Middle frontal gyrus (tissue), 1 donor: ENCODE data around the gene CRYBG1.
"Not testable (repeated sequence)": the region's sequence is repeated elsewhere in the genome, so short reads cannot be mapped to it uniquely, and the experiment has no call there.

Experiments used
- DNase-seq: peaks from one replicate; pipeline ENCODE4 v3.0.0-alpha.2; 2015; ENCODE audit warnings: low spot score; ENCODE audit errors: extremely low spot score

CRYBG1 gene

GRCh38 chr6:106373502-106374239 lies 13.2 kb downstream of the CRYBG1 start:
- DNase-seq: no peak

- no peak for DNase-seq
Measured at GRCh38 chr6:106377061-106377540, 16.6 kb downstream of the CRYBG1 start.

GRCh38 chr6:106379951-106380350 lies 19.4 kb downstream of the CRYBG1 start:
- DNase-seq: no peak

GRCh38 chr6:106380407-106380806 lies 19.9 kb downstream of the CRYBG1 start:
- no peak for DNase-seq

- no peak for DNase-seq
Measured at GRCh38 chr6:106381223-106381622, 20.7 kb downstream of the CRYBG1 start.

GRCh38 chr6:106381881-106382280 lies 21.4 kb downstream of the CRYBG1 start:
- DNase-seq: no peak

- DNase-seq: no peak
Measured at GRCh38 chr6:106383573-106383972, 23.1 kb downstream of the CRYBG1 start.

GRCh38 chr6:106385530-106385929 lies 25.0 kb downstream of the CRYBG1 start:
- no peak for DNase-seq

GRCh38 chr6:106387875-106388274 lies 27.4 kb downstream of the CRYBG1 start:
- DNase-seq: no peak

GRCh38 chr6:106390088-106390487 lies 29.6 kb downstream of the CRYBG1 start:
- DNase-seq: no peak

- no peak for DNase-seq
Measured at GRCh38 chr6:106396426-106397220, 36.1 kb downstream of the CRYBG1 start.

GRCh38 chr6:106397431-106397830 lies 36.9 kb downstream of the CRYBG1 start:
- DNase-seq: no peak

GRCh38 chr6:106398621-106399020 lies 38.1 kb downstream of the CRYBG1 start:
- no peak for DNase-seq

GRCh38 chr6:106405044-106405443 lies 44.5 kb downstream of the CRYBG1 start:
- DNase-seq: not testable (repeated sequence)

- no peak for DNase-seq
Measured at GRCh38 chr6:106411056-106411455, 50.5 kb downstream of the CRYBG1 start.

- DNase-seq: no peak
Measured at GRCh38 chr6:106411643-106412200, 51.2 kb downstream of the CRYBG1 start.

- DNase-seq: no peak
Measured at GRCh38 chr6:106413016-106413415, 52.5 kb downstream of the CRYBG1 start.

GRCh38 chr6:106413722-106414121 lies 53.2 kb downstream of the CRYBG1 start:
- DNase-seq: no peak

GRCh38 chr6:106415921-106416320 lies 55.4 kb downstream of the CRYBG1 start:
- no peak for DNase-seq

- DNase-seq: no peak
Measured at GRCh38 chr6:106417572-106418147, 57.1 kb downstream of the CRYBG1 start.

GRCh38 chr6:106419900-106420613 lies 59.5 kb downstream of the CRYBG1 start:
- DNase-seq: no peak
